Ovary (tissue), 10 donors: ENCODE data around the gene NQO1. TPM values are rescaled to one million over a fixed set of nuclear protein-coding genes. Genes with fewer than 3 reads are reported as not detected.

Source experiments
- DNase-seq, 5 donors: peaks; one replicate each; pipeline ENCODE4 v3.0.0-alpha.2; 2019 to 2020
- H3K27ac ChIP-seq, 2 donors: fragments of 200-600 bp; one replicate each; pipeline versions ENCODE4 v1.5.1 to v1.8.0; 2019 to 2022
- H3K27me3 ChIP-seq: fragments of 200-600 bp; one replicate; pipeline ENCODE4 v1.8.0; 2022
- H3K36me3 ChIP-seq: fragments of 200-600 bp; sonication (generic); one replicate; pipeline ENCODE4 v1.5.1; 2019
- H3K4me1 ChIP-seq: one replicate; pipeline ENCODE4 v1.8.1; 2013; ENCODE audit warnings: mild to moderate bottlenecking, moderate library complexity; ENCODE audit not compliant: insufficient read depth
- H3K4me3 ChIP-seq: fragments of 200-600 bp; sonication (generic); one replicate; pipeline ENCODE4 v1.5.1; 2017
- H3K9me3 ChIP-seq, 2 donors: fragments of 200-600 bp in 1 of 2; sonication (generic) in 1 of 2; one replicate each; pipeline versions ENCODE4 v1.5.1 to v1.8.1; 2013 to 2019; ENCODE audit warnings: mild to moderate bottlenecking in 1 of 2, moderate library complexity in 1 of 2
- EP300 ChIP-seq: sonication (generic); formaldehyde crosslinking; IDR thresholded peaks from one replicate; pipeline ENCODE4 v1.6.1; 2017; ENCODE audit warnings: antibody characterized with exemption
- POLR2A ChIP-seq: fragments of 450-650 bp; IDR thresholded peaks from one replicate; pipeline ENCODE4 v1.6.1; 2017; ENCODE audit warnings: antibody characterized with exemption, mild to moderate bottlenecking, moderate library complexity
- WGBS, 3 donors: extraction: QIAGEN DNeasy Blood & Tissue Kit in 1 of 3; methylation state at CpG; one replicate each; pipeline versions ENCODE4 v1.1.5 to v1.1.7; 2013 to 2017; 5-methylcytosine and 5-hydroxymethylcytosine counted together
- intact Hi-C, 4 donors: fragments of 100-400 bp; cut with DNase I; formaldehyde crosslinking; loops; one replicate each; pipeline versions ENCODE4 v1.11.0 to v1.15.1; 2022 to 2023
- long read RNA-seq, 3 donors: library from polyadenylated mRNA in 2 of 3; unstranded in 2 of 3; transcript quantifications; one replicate each; pipeline ENCODE4 v2.0.0 and lab custom pipeline, GENCODE V29; 2021 to 2026
- polyA plus RNA-seq, 2 donors: library from polyadenylated mRNA; stranded (reverse); fragments of 200-250 nt in 1 of 2; fragments of 350-450 nt in 1 of 2; fragmentation: Illumina TruSeq in 1 of 2; extraction: RNeasy Lipid Tissue Mini Kit (QIAGEN cat#74804) in 1 of 2; gene quantifications; one replicate each; pipeline ENCODE4 v1.2.3, GENCODE V29; 2013 to 2014
- total RNA-seq, 7 donors: library from RNA; depleted of rRNA in 2 of 7; stranded (reverse); fragments of >200 nt in 2 of 7; fragmentation: NEBNext Ultra II Directional in 3 of 7; extraction: Animal tissue kit (Norgen Biotek cat#: 25700) in 3 of 7; gene quantifications; one replicate each; pipeline versions ENCODE4 v1.1.0 to v1.2.4, GENCODE V29; 2016 to 2023
- TF ChIP-seq, protein P1 (sequence below), 3 donors: fragments of 450-650 bp in 2 of 3; fragments of 200-600 bp in 1 of 3; IDR thresholded peaks; one replicate each; pipeline versions ENCODE4 v1.5.1 to v1.8.0; 2016 to 2022; ENCODE audit warnings: antibody characterized with exemption in 3 of 3, mild to moderate bottlenecking in 1 of 3
- donor health status: DM: no; HTN: no; CAD: no; lungs with moderate emphysema.
- donor health status: DM: no; HTN: no; CAD: no.
- donor health status: Bipolar disorder and iron deficiency.
- donor health status: DM: yes; HTN: yes; CAD: no.
- donor health status: DM: no; HTN: no; CAD: no.
- donor health status: DM: yes; HTN: yes; CAD: no.

The NQO1 gene
- 10 to 100 TPM in 3 of 7 donors, 1 to 10 TPM in 4; 7.9 to 29.1 (median 9.9) TPM for total RNA-seq
- polyA plus RNA-seq: 10 to 100 TPM; 13.1 to 27.1 TPM
- long read RNA-seq, donor 1, partial matches to known transcripts: 1 of 5 reads
- long read RNA-seq, donor 1, other reads (novel, unspliced or antisense): 1 of 5 reads
- long read RNA-seq, donor 2, transcript NQO1-201 (6 exons, 2,912 nt): major isoform, 8 of 8 reads
- long read RNA-seq, donor 2, partial matches to known transcripts: 0 of 8 reads
- long read RNA-seq, donor 2, other reads (novel, unspliced or antisense): 0 of 8 reads
- long read RNA-seq, donor 3, partial matches to known transcripts: 0 of 3 reads
- long read RNA-seq, donor 3, other reads (novel, unspliced or antisense): 0 of 3 reads

GRCh38 chr16:69726313-69727060 lies at the start of gene NQO1:
NQO1 (minus strand) TSS chr16:69726560; CDS start chr16:69726439, 121 bp downstream.
- H3K4me1 ChIP-seq: peaks cover 7% of the 10 kb centered on the region

GRCh38 chr16:69775563-69775962 lies 49.2 kb upstream of the NQO1 start:
- Histone ChIP-seq H3K4me1 (peaks cover 3% of the 10 kb centered on the region), H3K27me3 (no peaks in the 10 kb centered on the region), H3K36me3 (no peaks in the 10 kb centered on the region), H3K9me3 (no peaks in the 10 kb centered on the region), H3K4me3 (no peak overlapping the region), H3K27ac (no peak overlapping the region)
- DNase-seq: no peak
- intact Hi-C loops: loop anchor here in 1 of 4 donors (10.0 kb wide), 1 partner anchor 891 kb away; no protein-coding TSS in a partner anchor
- TF ChIP-seq EP300 (no peak), POLR2A (no peak)
- TF ChIP-seq, protein P1, sequence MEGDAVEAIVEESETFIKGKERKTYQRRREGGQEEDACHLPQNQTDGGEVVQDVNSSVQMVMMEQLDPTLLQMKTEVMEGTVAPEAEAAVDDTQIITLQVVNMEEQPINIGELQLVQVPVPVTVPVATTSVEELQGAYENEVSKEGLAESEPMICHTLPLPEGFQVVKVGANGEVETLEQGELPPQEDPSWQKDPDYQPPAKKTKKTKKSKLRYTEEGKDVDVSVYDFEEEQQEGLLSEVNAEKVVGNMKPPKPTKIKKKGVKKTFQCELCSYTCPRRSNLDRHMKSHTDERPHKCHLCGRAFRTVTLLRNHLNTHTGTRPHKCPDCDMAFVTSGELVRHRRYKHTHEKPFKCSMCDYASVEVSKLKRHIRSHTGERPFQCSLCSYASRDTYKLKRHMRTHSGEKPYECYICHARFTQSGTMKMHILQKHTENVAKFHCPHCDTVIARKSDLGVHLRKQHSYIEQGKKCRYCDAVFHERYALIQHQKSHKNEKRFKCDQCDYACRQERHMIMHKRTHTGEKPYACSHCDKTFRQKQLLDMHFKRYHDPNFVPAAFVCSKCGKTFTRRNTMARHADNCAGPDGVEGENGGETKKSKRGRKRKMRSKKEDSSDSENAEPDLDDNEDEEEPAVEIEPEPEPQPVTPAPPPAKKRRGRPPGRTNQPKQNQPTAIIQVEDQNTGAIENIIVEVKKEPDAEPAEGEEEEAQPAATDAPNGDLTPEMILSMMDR (IDR thresholded peaks at IDR 0.05): no peak

More at GRCh38 chr16:69726313-69727060, at the start of gene NQO1:
- DNase-seq: peak; percentile 87 to 93 (median 90)
- Histone ChIP-seq H3K4me3 (peak within 1 kb of the TSS; percentile 51), H3K36me3 (no peaks in the 10 kb centered on the region), H3K27me3 (no peaks in the 10 kb centered on the region), H3K27ac (peak within 1 kb of the TSS in 1 of 2 donors; percentile 68), H3K9me3 (no peaks in the 10 kb centered on the region)
- intact Hi-C loops: no loop called here
- 0 to 1% (median 1%) methylated on average over 25 to 31 of the region's 31 CpGs for WGBS, 3 donors
- peak; percentile 13 for TF ChIP-seq POLR2A
- TF ChIP-seq, protein P1 (IDR thresholded peaks at IDR 0.05): no peak

- no peak for TF ChIP-seq EP300
- TF ChIP-seq, protein P1 (IDR thresholded peaks at IDR 0.05): no peak
- no peak for TF ChIP-seq POLR2A
- H3K4me1 ChIP-seq: peaks cover 3% of the 10 kb centered on the region
- 79 to 83% (median 80%) methylated on average over 6 of the region's 6 CpGs for WGBS, 3 donors
- no peak overlapping the region for H3K4me3 ChIP-seq
- H3K9me3 ChIP-seq: no peaks in the 10 kb centered on the region
- H3K27me3 ChIP-seq: no peaks in the 10 kb centered on the region
- intact Hi-C loops: loop anchor here in 1 of 4 donors (10.0 kb wide), 1 partner anchor 889 kb away; no protein-coding TSS in a partner anchor
- no peak for DNase-seq
- H3K36me3 ChIP-seq: no peaks in the 10 kb centered on the region
- no peak overlapping the region for H3K27ac ChIP-seq
Measured at GRCh38 chr16:69773260-69773947, 47.0 kb upstream of the NQO1 start.

GRCh38 chr16:69771651-69771967 lies 45.2 kb upstream of the NQO1 start:
- Histone ChIP-seq H3K4me1 (peaks cover 3% of the 10 kb centered on the region), H3K27me3 (no peaks in the 10 kb centered on the region), H3K36me3 (no peaks in the 10 kb centered on the region), H3K4me3 (no peak overlapping the region), H3K9me3 (no peaks in the 10 kb centered on the region), H3K27ac (no peak overlapping the region)
- WGBS, 3 donors: 95 to 99% (median 96%) methylated on average over 2 of the region's 2 CpGs
- intact Hi-C loops: loop anchor here in 1 of 4 donors (10.0 kb wide), 1 partner anchor 887 kb away; no protein-coding TSS in a partner anchor
- TF ChIP-seq EP300 (no peak), POLR2A (no peak)
- TF ChIP-seq, protein P1 (IDR thresholded peaks at IDR 0.05): no peak
- DNase-seq: no peak
